GM19240 (cell line): ENCODE results near the gene ZNF577.
A peak's percentile ranks its signal among the peaks of the same experiment; 100 is the strongest.
"Not testable (repeated sequence)": the region's sequence is repeated elsewhere in the genome, so short reads cannot be mapped to it uniquely, and the experiment has no call there.

Experiments
- DNase-seq: peaks from one replicate; pipeline ENCODE4 v3.0.0; 2011; ENCODE audit warnings: low spot score; ENCODE audit not compliant: insufficient read length

Gene ZNF577

GRCh38 chr19:51887522-51888498 lies at the start of gene ZNF577:
ZNF577 (minus strand) TSS chr19:51887951; CDS start chr19:51880382, 7,569 bp downstream.
- DNase-seq = peak; percentile 24

- DNase-seq = no peak
These were observed 44.2 kb upstream of the ZNF577 start for GRCh38 chr19:51931921-51932320.

GRCh38 chr19:51927859-51928258 lies 40.1 kb upstream of the ZNF577 start:
- DNase-seq = no peak

- DNase-seq = peak; percentile 72
These were observed 39.3 kb upstream of the ZNF577 start, which contains the start of gene ZNF613 for GRCh38 chr19:51926784-51927741. ZNF613 (plus strand) TSS chr19:51927472; CDS start chr19:51936221, 8,749 bp downstream.

GRCh38 chr19:51926426-51926783 lies 38.7 kb upstream of the ZNF577 start:
- no peak for DNase-seq

- DNase-seq = no peak
These were observed 34.2 kb upstream of the ZNF577 start for GRCh38 chr19:51921949-51922348.

GRCh38 chr19:51919606-51920005 lies 31.9 kb upstream of the ZNF577 start:
- DNase-seq = no peak

DNA sequence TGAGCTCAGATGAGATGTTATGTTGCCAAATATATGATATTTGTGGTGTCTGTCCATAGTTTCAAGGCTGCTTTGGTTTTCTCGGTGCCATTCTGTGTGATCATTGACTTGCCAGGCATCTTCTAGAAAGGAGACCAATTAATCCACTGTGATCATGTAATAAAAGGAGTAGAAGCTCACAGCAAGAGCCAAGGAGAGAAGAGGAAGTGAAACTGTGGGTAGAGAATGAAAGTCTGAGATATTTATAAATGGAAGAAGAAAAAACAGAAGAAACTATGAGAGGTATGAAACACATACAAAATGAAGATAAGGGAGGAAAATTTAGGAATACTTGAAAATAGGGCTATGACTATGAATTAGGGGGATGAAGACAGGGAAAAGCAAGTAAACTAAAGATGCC lies 28.4 kb upstream of the ZNF577 start:
- DNase-seq = no peak

GRCh38 chr19:51915324-51915867 lies 27.6 kb upstream of the ZNF577 start:
- no peak for DNase-seq

- DNase-seq = not testable (repeated sequence)
These were observed 20.2 kb upstream of the ZNF577 start for GRCh38 chr19:51907981-51908380.

- DNase-seq = not testable (repeated sequence)
These were observed 18.4 kb upstream of the ZNF577 start for GRCh38 chr19:51906108-51906507.

DNA sequence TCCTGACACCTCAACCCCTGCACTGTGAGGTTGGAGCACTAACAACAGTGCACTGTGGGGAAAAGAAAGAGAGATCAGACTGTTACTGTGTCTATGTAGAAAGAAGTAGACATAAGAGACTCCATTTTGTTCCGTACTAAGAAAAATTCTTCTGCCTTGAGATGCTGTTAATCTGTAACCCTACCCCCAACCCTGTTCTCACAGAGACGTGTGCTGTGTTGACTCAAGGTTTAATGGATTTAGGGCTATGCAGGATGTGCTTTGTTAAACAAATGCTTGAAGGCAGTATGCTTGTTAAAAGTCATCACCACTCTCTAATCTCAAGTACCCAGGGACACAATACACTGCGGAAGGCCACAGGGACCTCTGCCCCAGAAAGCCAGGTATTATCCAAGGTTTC lies 17.9 kb upstream of the ZNF577 start:
- not testable (repeated sequence) for DNase-seq

DNA sequence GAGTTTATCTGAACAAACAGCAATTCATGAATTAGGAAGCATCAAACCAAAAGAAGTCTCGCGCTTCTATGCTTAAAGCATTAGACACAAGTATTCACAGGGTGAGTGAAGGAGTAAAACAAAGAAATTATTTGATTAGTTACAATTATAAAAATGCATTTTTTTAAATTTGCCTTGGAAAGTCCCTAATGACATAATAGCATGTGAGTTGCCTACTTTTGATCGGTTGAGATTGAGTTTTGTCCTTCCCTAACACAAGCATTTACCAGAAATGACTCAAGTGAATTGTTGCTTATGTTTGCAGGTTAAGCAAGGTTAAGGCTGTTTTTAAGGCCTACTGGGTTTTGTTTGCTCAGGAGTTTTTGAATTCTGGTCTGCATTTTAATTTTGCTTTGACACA lies 17.5 kb upstream of the ZNF577 start:
- DNase-seq = no peak

- peak; percentile 57 for DNase-seq
These were observed 16.8 kb upstream of the ZNF577 start, which contains the start of gene ZNF649 for GRCh38 chr19:51904331-51905165. ZNF649 (minus strand) TSS chr19:51905017; CDS start chr19:51900107, 4,910 bp downstream.

GRCh38 chr19:51903192-51903591 lies 15.4 kb upstream of the ZNF577 start:
- no peak for DNase-seq

- no peak for DNase-seq
These were observed 14.1 kb upstream of the ZNF577 start for GRCh38 chr19:51901860-51902259.

DNA sequence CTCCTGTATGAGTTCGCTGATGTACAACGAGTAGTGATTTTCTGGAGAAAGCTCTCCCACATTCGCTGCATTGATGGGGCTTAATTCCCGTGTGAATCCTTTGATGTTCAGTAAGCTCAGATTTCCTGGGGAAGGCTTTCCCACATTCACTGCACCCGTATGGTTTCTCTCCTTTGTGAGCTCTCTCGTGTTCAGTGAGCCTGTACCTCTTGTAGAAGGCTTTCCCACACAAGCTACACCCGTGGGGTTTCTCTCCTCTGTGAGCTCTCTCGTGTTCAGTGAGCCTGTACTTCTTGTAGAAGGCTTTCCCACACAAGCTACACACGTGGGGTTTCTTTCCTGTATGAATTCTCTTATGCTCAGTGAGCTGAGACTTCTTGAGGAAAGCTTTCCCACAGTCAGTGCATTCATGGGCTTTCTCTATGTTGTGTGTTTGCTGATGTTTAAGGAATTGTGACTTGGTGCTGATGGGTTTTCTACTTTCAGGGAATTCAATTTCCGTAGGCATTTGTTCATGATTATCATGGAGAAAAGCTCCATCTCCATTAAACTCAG lies 3.5 kb upstream of the ZNF577 start:
- no peak for DNase-seq

GRCh38 chr19:51889934-51890333 lies 2.2 kb upstream of the ZNF577 start:
- no peak for DNase-seq

- DNase-seq = no peak
These were observed 3.0 kb downstream of the ZNF577 start for GRCh38 chr19:51884713-51885112.

DNA sequence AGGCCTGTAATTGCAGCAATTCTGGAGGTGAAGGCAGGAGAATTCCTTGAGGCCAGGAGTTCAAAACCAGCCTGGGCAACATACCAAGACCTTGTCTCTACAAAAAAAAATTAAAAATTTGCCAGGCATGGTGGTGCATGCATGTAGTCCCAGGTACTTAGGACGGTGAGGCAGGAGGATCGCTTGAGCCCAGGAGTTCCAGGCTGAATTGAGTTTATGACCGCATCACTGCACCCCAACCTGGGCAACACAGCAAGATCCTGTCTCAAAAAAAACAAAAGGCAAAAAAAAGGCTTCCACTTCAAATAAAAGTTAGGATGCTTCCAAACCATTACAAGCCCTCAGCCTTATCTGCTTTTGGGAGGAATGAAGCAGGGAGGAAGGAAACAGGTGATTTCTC lies 5.2 kb downstream of the ZNF577 start:
- DNase-seq = no peak
